ENCODE results near the gene JMJD8.

Gene JMJD8

GRCh38 chr16:678858-679813 lies 5.0 kb downstream of the JMJD8 start:
- TF ChIP-seq CTCF (IDR thresholded peaks at IDR 0.05; ENCODE audit: extremely low read depth, missing control alignments): no peak
- peak; percentile 68 for DNase-seq (ENCODE audit: low spot score)

- no peak for TF ChIP-seq CTCF (IDR thresholded peaks at IDR 0.05; ENCODE audit: extremely low read depth, missing control alignments)
- no peak for DNase-seq (ENCODE audit: low spot score)
Observed at GRCh38 chr16:678209-678857, 5.8 kb downstream of the JMJD8 start.

- no peak for TF ChIP-seq CTCF (IDR thresholded peaks at IDR 0.05; ENCODE audit: extremely low read depth, missing control alignments)
- no peak for DNase-seq (ENCODE audit: low spot score)
Observed at GRCh38 chr16:677316-678190, 6.6 kb downstream of the JMJD8 start.

- TF ChIP-seq CTCF (IDR thresholded peaks at IDR 0.05; ENCODE audit: extremely low read depth, missing control alignments): no peak
- no peak for DNase-seq (ENCODE audit: low spot score)
Observed at GRCh38 chr16:676913-677312, 7.2 kb downstream of the JMJD8 start.

GRCh38 chr16:676565-676902 lies 7.6 kb downstream of the JMJD8 start:
- no peak for TF ChIP-seq CTCF (IDR thresholded peaks at IDR 0.05; ENCODE audit: extremely low read depth, missing control alignments)
- DNase-seq (ENCODE audit: low spot score): no peak

- DNase-seq (ENCODE audit: low spot score): no peak
- no peak for TF ChIP-seq CTCF (IDR thresholded peaks at IDR 0.05; ENCODE audit: extremely low read depth, missing control alignments)
Observed at GRCh38 chr16:675884-676564, 8.1 kb downstream of the JMJD8 start.
